NCI-H2107 treated with DMSO at 0.1 percent for 48 hours (cell line): ENCODE measurements around the gene DALRD3.

ENCODE experiments used
- DNase-seq: peaks from one replicate; lab custom pipeline; 2025; ENCODE audit not compliant: unreplicated experiment; lab: John Stamatoyannopoulos, UW

The DALRD3 gene

GRCh38 chr3:49017971-49018706 lies at the start of gene DALRD3:
TSS of gene DALRD3 (minus strand) at chr3:49018580. CDS start at chr3:49018564, 16 bp downstream.
- DNase-seq: no peak

GRCh38 chr3:49058011-49058410 lies 39.6 kb upstream of the DALRD3 start:
- no peak for DNase-seq

GRCh38 chr3:49057268-49057667 lies 38.9 kb upstream of the DALRD3 start:
- DNase-seq: no peak

- DNase-seq: no peak
Observed at GRCh38 chr3:49054344-49054862, 36.0 kb upstream of the DALRD3 start.

GRCh38 chr3:49053543-49053942 lies 35.2 kb upstream of the DALRD3 start:
- DNase-seq: no peak

GRCh38 chr3:49035281-49035680 lies 16.9 kb upstream of the DALRD3 start:
- DNase-seq: no peak

- DNase-seq: no peak
Observed at GRCh38 chr3:49034650-49035049, 16.3 kb upstream of the DALRD3 start.

GRCh38 chr3:49032646-49033304 lies 14.4 kb upstream of the DALRD3 start:
- DNase-seq: no peak

- DNase-seq: no peak
Observed at GRCh38 chr3:49030321-49030720, 11.9 kb upstream of the DALRD3 start.

GRCh38 chr3:49029563-49029884 lies 11.1 kb upstream of the DALRD3 start:
- no peak for DNase-seq

- DNase-seq: peak; percentile 62
Observed at GRCh38 chr3:49028673-49029562, 10.5 kb upstream of the DALRD3 start, which contains the start of gene IMPDH2. TSS of gene IMPDH2 (minus strand) at chr3:49029398. CDS start at chr3:49029350, 48 bp downstream.

- no peak for DNase-seq
Observed at GRCh38 chr3:49028298-49028672, 9.9 kb upstream of the DALRD3 start.

GRCh38 chr3:49027634-49028033 lies 9.3 kb upstream of the DALRD3 start:
- DNase-seq: no peak

- no peak for DNase-seq
Observed at GRCh38 chr3:49026536-49026935, 8.2 kb upstream of the DALRD3 start.

- no peak for DNase-seq
Observed at GRCh38 chr3:49025793-49026520, 7.6 kb upstream of the DALRD3 start.

- no peak for DNase-seq
Observed at GRCh38 chr3:49025005-49025792, 6.8 kb upstream of the DALRD3 start.

GRCh38 chr3:49024449-49024848 lies 6.1 kb upstream of the DALRD3 start:
- no peak for DNase-seq

GRCh38 chr3:49023775-49024174 lies 5.4 kb upstream of the DALRD3 start:
- DNase-seq: no peak

GRCh38 chr3:49022688-49023171 lies 4.3 kb upstream of the DALRD3 start:
- DNase-seq: no peak
